ENCODE results near the gene HOXA6. TPM values are rescaled to one million over a fixed set of nuclear protein-coding genes. Genes with fewer than 3 reads are reported as not detected.

The HOXA6 gene
- total RNA-seq, 1 experiment from 2014 or later = not detected

GRCh38 chr7:27163288-27164044, 15.9 kb upstream of the HOXA6 start:
- no peak overlapping the region for H2AK5ac ChIP-seq (ENCODE audit: insufficient read length, low read length)
- H4K5ac ChIP-seq (ENCODE audit: insufficient read length, low read depth, low read length) = no peak overlapping the region
- Mint-ChIP-seq H3K4me3 (no peak overlapping the region), H3K9me3 (peaks cover 5 to 10% of the 10 kb centered on the region in 2 experiments), H3K4me1 (peaks cover 0 to 12% of the 10 kb centered on the region in 2 experiments; a peak in 3 of 4 replicates), H3K36me3 (ENCODE audit: insufficient read depth in 1 of 3, low read depth in 3 of 3) (no peaks in the 10 kb centered on the region; a peak in 1 of 7 replicates), H3K27ac (no peak overlapping the region), H3K27me3 (ENCODE audit: low read depth) (peaks cover 98% of the 10 kb centered on the region)
- H2BK15ac ChIP-seq (ENCODE audit: low read depth, low read length) = no peak overlapping the region
- H4K91ac ChIP-seq (ENCODE audit: insufficient read length, low read depth, low read length) = no peak overlapping the region
- H2AFZ ChIP-seq (ENCODE audit: low read length) = no peak overlapping the region
- no peak overlapping the region for H3K56ac ChIP-seq (ENCODE audit: insufficient read length, low read depth, low read length)
- no peaks in the 10 kb centered on the region for H3K79me2 ChIP-seq (ENCODE audit: insufficient read depth, low read length)
- no peak overlapping the region for H3T11ph ChIP-seq (ENCODE audit: low read length)
- H3K79me1 ChIP-seq (ENCODE audit: insufficient read depth, low read depth, low read length, poor library complexity, severe bottlenecking) = no peaks in the 10 kb centered on the region
- DNase-seq = peak; percentile 27
- H3K4me1 ChIP-seq (ENCODE audit: insufficient read depth, low read length) = no peaks in the 10 kb centered on the region
- H3K14ac ChIP-seq (ENCODE audit: insufficient read depth, low read length) = no peak overlapping the region
- no peak overlapping the region for H3K4ac ChIP-seq (ENCODE audit: low read depth, low read length)
- no peaks in the 10 kb centered on the region for H3K23me2 ChIP-seq (ENCODE audit: insufficient read length, low read depth, low read length, poor library complexity, severe bottlenecking)
- H3K18ac ChIP-seq (ENCODE audit: insufficient read length, low read depth, low read length) = no peak overlapping the region
- no CpG with 5 or more reads among the region's 24 CpGs for WGBS (ENCODE audit: extremely low coverage, insufficient read length, low lambda C conversion rate)
- TF ChIP-seq, protein P1, sequence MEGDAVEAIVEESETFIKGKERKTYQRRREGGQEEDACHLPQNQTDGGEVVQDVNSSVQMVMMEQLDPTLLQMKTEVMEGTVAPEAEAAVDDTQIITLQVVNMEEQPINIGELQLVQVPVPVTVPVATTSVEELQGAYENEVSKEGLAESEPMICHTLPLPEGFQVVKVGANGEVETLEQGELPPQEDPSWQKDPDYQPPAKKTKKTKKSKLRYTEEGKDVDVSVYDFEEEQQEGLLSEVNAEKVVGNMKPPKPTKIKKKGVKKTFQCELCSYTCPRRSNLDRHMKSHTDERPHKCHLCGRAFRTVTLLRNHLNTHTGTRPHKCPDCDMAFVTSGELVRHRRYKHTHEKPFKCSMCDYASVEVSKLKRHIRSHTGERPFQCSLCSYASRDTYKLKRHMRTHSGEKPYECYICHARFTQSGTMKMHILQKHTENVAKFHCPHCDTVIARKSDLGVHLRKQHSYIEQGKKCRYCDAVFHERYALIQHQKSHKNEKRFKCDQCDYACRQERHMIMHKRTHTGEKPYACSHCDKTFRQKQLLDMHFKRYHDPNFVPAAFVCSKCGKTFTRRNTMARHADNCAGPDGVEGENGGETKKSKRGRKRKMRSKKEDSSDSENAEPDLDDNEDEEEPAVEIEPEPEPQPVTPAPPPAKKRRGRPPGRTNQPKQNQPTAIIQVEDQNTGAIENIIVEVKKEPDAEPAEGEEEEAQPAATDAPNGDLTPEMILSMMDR (conservative IDR thresholded peaks at IDR 0.05) = no peak
- H2BK20ac ChIP-seq (ENCODE audit: low read depth, low read length, poor library complexity, severe bottlenecking) = no peak overlapping the region
- H2BK120ac ChIP-seq (ENCODE audit: low read depth, low read length, poor library complexity, severe bottlenecking) = no peak overlapping the region
- no peak overlapping the region for H4K8ac ChIP-seq (replicated peaks; ENCODE audit: insufficient read length, low read depth, low read length)
- H3K9me3 ChIP-seq (ENCODE audit: control insufficient read depth, low read depth, low read length) = no peaks in the 10 kb centered on the region
- no peak overlapping the region for H3K9ac ChIP-seq (ENCODE audit: extremely low read depth, insufficient read length, low read length)
- H3K4me2 ChIP-seq (ENCODE audit: insufficient read depth, insufficient read length, low read length) = no peak overlapping the region
- no peak overlapping the region for H3K23ac ChIP-seq (ENCODE audit: insufficient read length, low read depth, low read length)
- H4K20me1 ChIP-seq (ENCODE audit: control insufficient read depth, insufficient read depth, insufficient read length) = no peaks in the 10 kb centered on the region
- H3K27ac ChIP-seq (ENCODE audit: insufficient read length, low read depth, low read length) = no peak overlapping the region
- peaks cover 97% of the 10 kb centered on the region for H3K27me3 ChIP-seq (ENCODE audit: insufficient read depth, low read length)
- H2BK12ac ChIP-seq (ENCODE audit: insufficient read length, low read depth, low read length) = no peak overlapping the region
- no peak overlapping the region for H2BK5ac ChIP-seq (ENCODE audit: insufficient read length, low read length)

Data from H9 (cell line).